GM21717 (cell line): ENCODE measurements around the gene TLE3.

Source experiments
- ATAC-seq: cut with Tn5 transposase; IDR thresholded peaks from one replicate; pipeline ENCODE4 v1.9.1; 2021; ENCODE audit warnings: mild to moderate bottlenecking, moderate library complexity; ENCODE audit not compliant: unreplicated experiment

TLE3 gene

GRCh38 chr15:70033109-70033508 is 64.6 kb downstream of the TLE3 start:
- ATAC-seq, result no peak

- no peak for ATAC-seq
Measured at GRCh38 chr15:70032509-70032908, 65.2 kb downstream of the TLE3 start.

GRCh38 chr15:70031713-70032112 is 66.0 kb downstream of the TLE3 start:
- ATAC-seq, result no peak

- no peak for ATAC-seq
Measured at GRCh38 chr15:70031261-70031660, 66.5 kb downstream of the TLE3 start.

- no peak for ATAC-seq
Measured at GRCh38 chr15:70030851-70031250, 66.9 kb downstream of the TLE3 start.

GRCh38 chr15:70029297-70029701 is 68.4 kb downstream of the TLE3 start:
- ATAC-seq, result no peak

GRCh38 chr15:70027518-70027917 is 70.2 kb downstream of the TLE3 start:
- ATAC-seq, result no peak

- no peak for ATAC-seq
Measured at GRCh38 chr15:70026991-70027390, 70.7 kb downstream of the TLE3 start.

- no peak for ATAC-seq
Measured at GRCh38 chr15:70025413-70026296, 72.1 kb downstream of the TLE3 start.

GRCh38 chr15:70024521-70024920 is 73.2 kb downstream of the TLE3 start:
- ATAC-seq, result no peak

- ATAC-seq, result no peak
Measured at GRCh38 chr15:70023769-70024491, 73.8 kb downstream of the TLE3 start.

GRCh38 chr15:70023064-70023768 is 74.5 kb downstream of the TLE3 start:
- peak; percentile 68 for ATAC-seq

GRCh38 chr15:70020229-70020628 is 77.5 kb downstream of the TLE3 start:
- ATAC-seq, result no peak

- ATAC-seq, result no peak
Measured at GRCh38 chr15:70018646-70019600, 78.8 kb downstream of the TLE3 start.

GRCh38 chr15:70017801-70018200 is 79.9 kb downstream of the TLE3 start:
- no peak for ATAC-seq

- ATAC-seq, result no peak
Measured at GRCh38 chr15:70017025-70017424, 80.7 kb downstream of the TLE3 start.

GRCh38 chr15:70016511-70016994 is 81.2 kb downstream of the TLE3 start:
- peak; percentile 39 for ATAC-seq

GRCh38 chr15:70014860-70015490 is 82.7 kb downstream of the TLE3 start:
- ATAC-seq, result peak; percentile 66

GRCh38 chr15:70014331-70014730 is 83.4 kb downstream of the TLE3 start:
- no peak for ATAC-seq
